GM19372 (cell line): ENCODE data around the gene B3GALT2.

Experiments used
- ATAC-seq: cut with Tn5 transposase; IDR thresholded peaks from one replicate; pipeline ENCODE4 v1.9.1; 2021; ENCODE audit warnings: mild to moderate bottlenecking, low read depth, moderate library complexity; ENCODE audit not compliant: unreplicated experiment

B3GALT2 gene

GRCh38 chr1:193183019-193183627 is 3.3 kb downstream of the B3GALT2 start:
- no peak for ATAC-seq

GRCh38 chr1:193181985-193182384 is 4.4 kb downstream of the B3GALT2 start:
- ATAC-seq, result no peak

- ATAC-seq, result no peak
Measured at GRCh38 chr1:193181536-193181935, 4.9 kb downstream of the B3GALT2 start.

GRCh38 chr1:193179094-193179493 is 7.3 kb downstream of the B3GALT2 start:
- ATAC-seq, result no peak

GRCh38 chr1:193176788-193177187 is 9.6 kb downstream of the B3GALT2 start:
- no peak for ATAC-seq

GRCh38 chr1:193176113-193176512 is 10.3 kb downstream of the B3GALT2 start:
- no peak for ATAC-seq

- ATAC-seq, result no peak
Measured at GRCh38 chr1:193157360-193157759, 29.1 kb downstream of the B3GALT2 start.

- no peak for ATAC-seq
Measured at GRCh38 chr1:193156822-193157142, 29.6 kb downstream of the B3GALT2 start.

- no peak for ATAC-seq
Measured at GRCh38 chr1:193156117-193156821, 30.1 kb downstream of the B3GALT2 start.

GRCh38 chr1:193144999-193145398 is 41.4 kb downstream of the B3GALT2 start:
- ATAC-seq, result no peak

GRCh38 chr1:193144361-193144938 is 42.0 kb downstream of the B3GALT2 start:
- no peak for ATAC-seq

GRCh38 chr1:193143285-193143684 is 43.1 kb downstream of the B3GALT2 start:
- ATAC-seq, result no peak

GRCh38 chr1:193142409-193142808 is 44.0 kb downstream of the B3GALT2 start:
- no peak for ATAC-seq

GRCh38 chr1:193141804-193142203 is 44.6 kb downstream of the B3GALT2 start:
- no peak for ATAC-seq

- ATAC-seq, result no peak
Measured at GRCh38 chr1:193140254-193140653, 46.2 kb downstream of the B3GALT2 start.

- no peak for ATAC-seq
Measured at GRCh38 chr1:193131266-193131860, 55.0 kb downstream of the B3GALT2 start.
